Bronchus fibroblast of lung (primary cell): ENCODE measurements around the gene SPP1. TPM values are rescaled to one million over a fixed set of nuclear protein-coding genes. Genes with fewer than 3 reads are reported as not detected.

Experiments used
- total RNA-seq: library from RNA; depleted of rRNA; stranded (reverse); fragments of >200 nt; gene quantifications from 2 replicates; pipeline ENCODE4 v1.2.3, GENCODE V29; 2015

SPP1 gene
- total RNA-seq: not detected in 2 replicates

GRCh38 chr4:87975466-87975865, at the start of gene SPP1:
Gene SPP1 (plus strand): TSS chr4:87975714. CDS start chr4:87976896, 1,182 bp downstream.

GRCh38 chr4:88007304-88008121, 32.0 kb downstream of the SPP1 start, which contains the start of gene PKD2:
Gene PKD2 (plus strand): TSS chr4:88007635. CDS start chr4:88007734, 99 bp downstream.

Other genes starting within 250 kb of the SPP1 start
- gene IBSP, start 176.2 kb upstream of the SPP1 start, total RNA-seq: not detected in 2 replicates
- gene MEPE, start 142.7 kb upstream of the SPP1 start, total RNA-seq: not detected in 2 replicates
- 13.2 and 17.7 TPM in 2 replicates for gene PKD2, start 31.9 kb downstream of the SPP1 start, total RNA-seq
- gene ABCG2, start 182.9 kb downstream of the SPP1 start, total RNA-seq: 0.45 and 0.67 TPM in 2 replicates